K562 (cell line): ENCODE results near the gene CLHC1. TPM values are rescaled to one million over a fixed set of nuclear protein-coding genes. Genes with fewer than 3 reads are reported as not detected.

ENCODE experiments used
- ATAC-seq: fragments of 200-7000 bp; cut with Tn5 transposase; 3 replicates; pipeline ENCODE4 v1.9.1; 2020; ENCODE audit warnings: moderate library complexity
- BruUV-seq: library from RNA; stranded (reverse); fragments of 400-500 nt; replicated peaks from 2 replicates; lab custom pipeline; 2021; lab: Mats Ljungman, UMichigan
- CTCF ChIA-PET: fragments of 300-600 bp; formaldehyde crosslinking; extraction: SDS; loops from one replicate; lab custom pipeline; 2021; ENCODE audit warnings: low intra/inter-chr PET ratio; lab: Yijun Ruan, JAX
- POLR2A ChIA-PET: fragments of 300-600, 350-650 bp; sonication (Branson Sonifier 250); formaldehyde crosslinking; extraction: SDS; loops from one replicate; lab custom pipeline; 2021; ENCODE audit warnings: antibody characterized with exemption, inconsistent platforms; lab: Yijun Ruan, JAX
- DNase-seq, 4 experiments: peaks; one replicate each; pipeline versions ENCODE4 v3.0.0 to v3.0.0-alpha.2; 2011 to 2018; ENCODE audit warnings: low spot score in 3 of 4, mixed read lengths in 3 of 4; ENCODE audit errors: extremely low read depth in 1 of 4
- FAIRE-seq: peaks from 2 replicates; lab custom pipeline; 2011; peaks lifted over from hg19 to GRCh38; lab: Jason Lieb, UNC
- H2AFZ ChIP-seq: 2 replicates; pipeline ENCODE4 v1.6.0; 2011; ENCODE audit warnings: low read depth, low read length, control low read depth, inconsistent platforms
- H3K27ac ChIP-seq: fragments of 200-600 bp; 3 replicates; pipeline ENCODE4 v1.8.0; 2011; ENCODE audit warnings: low read depth, mild to moderate bottlenecking, control low read depth, inconsistent platforms, low read length, moderate library complexity, mixed read lengths; ENCODE audit errors: extremely low read depth
- H3K27me3 ChIP-seq, 2 experiments: fragments of 300-600 bp in 1 of 2; 2 replicates in 1 of 2; 3 replicates in 1 of 2; pipeline versions ENCODE4 v1.6.0 to v1.8.0; 2011; ENCODE audit warnings: inconsistent platforms in 2 of 2, low read length in 2 of 2, mild to moderate bottlenecking in 1 of 2, mixed read lengths in 1 of 2, moderate library complexity in 1 of 2; ENCODE audit not compliant: control insufficient read depth in 2 of 2, insufficient read depth in 2 of 2
- H3K36me3 ChIP-seq: fragments of 300-600 bp; 3 replicates; pipeline ENCODE4 v1.8.0; 2011; ENCODE audit warnings: mild to moderate bottlenecking, low read length, inconsistent platforms; ENCODE audit not compliant: control insufficient read depth, insufficient read depth
- H3K4me1 ChIP-seq, 2 experiments: fragments of 200-600 bp in 1 of 2; replicated peaks in 1 of 2; 2 replicates in 1 of 2; 3 replicates in 1 of 2; pipeline versions ENCODE4 v1.5.1 to v1.8.0; 2011; ENCODE audit warnings: inconsistent platforms in 2 of 2, low read length in 2 of 2, mild to moderate bottlenecking in 1 of 2, mixed read lengths in 1 of 2, moderate library complexity in 1 of 2; ENCODE audit not compliant: control insufficient read depth in 2 of 2, insufficient read depth in 2 of 2
- H3K4me2 ChIP-seq: 2 replicates; pipeline ENCODE4 v1.6.1; 2011; ENCODE audit warnings: low read length, control low read depth, inconsistent platforms, mixed read lengths; ENCODE audit not compliant: insufficient read depth
- H3K4me3 ChIP-seq: fragments of 200-600 bp; sonication (generic), shearing (Covaris generic); 2 replicates; pipeline ENCODE4 v1.5.1; 2016; ENCODE audit warnings: control low read depth, inconsistent platforms
- H3K79me2 ChIP-seq: fragments of 200-600 bp; 3 replicates; pipeline ENCODE4 v1.8.0; 2011; ENCODE audit warnings: low read length, inconsistent platforms; ENCODE audit not compliant: control insufficient read depth, insufficient read depth
- H3K9ac ChIP-seq, 2 experiments: 2 replicates each; pipeline versions ENCODE4 v1.6.0 to v1.6.1; 2011; ENCODE audit warnings: low read depth in 2 of 2, low read length in 2 of 2, control low read depth in 1 of 2, inconsistent platforms in 1 of 2, mild to moderate bottlenecking in 1 of 2, mixed read lengths in 1 of 2; ENCODE audit not compliant: insufficient read depth in 1 of 2
- H3K9me1 ChIP-seq: one replicate; pipeline ENCODE4 v1.6.0; 2011; ENCODE audit warnings: inconsistent platforms, mild to moderate bottlenecking, low read length, moderate library complexity; ENCODE audit not compliant: control insufficient read depth, insufficient read depth
- H3K9me3 ChIP-seq: replicated peaks from 2 replicates; pipeline ENCODE4 v1.5.1; 2011; ENCODE audit warnings: low read depth, low read length, inconsistent platforms; ENCODE audit not compliant: control insufficient read depth, insufficient read depth
- H4K20me1 ChIP-seq: replicated peaks from 2 replicates; pipeline ENCODE4 v1.6.1; 2011; ENCODE audit warnings: low read length, inconsistent platforms, mixed read lengths; ENCODE audit not compliant: control insufficient read depth, insufficient read depth
- BDP1 ChIP-seq: IDR thresholded peaks from 3 replicates; pipeline ENCODE4 v1.6.1; 2011; ENCODE audit not compliant: insufficient read length, insufficient read depth
- BMI1 ChIP-seq: fragments of 150-350 bp; IDR thresholded peaks from 2 replicates; pipeline ENCODE4 v1.6.1; 2014; ENCODE audit warnings: low read length
- CHD7 ChIP-seq: fragments of 200-600 bp; sonication (generic); IDR thresholded peaks from one replicate; pipeline ENCODE4 v1.6.1; 2012; ENCODE audit warnings: mild to moderate bottlenecking, low read depth, low read length, inconsistent platforms
- PHB2 ChIP-seq: fragments of 450-650 bp; IDR thresholded peaks from 2 replicates; pipeline ENCODE4 v1.6.1; 2017; ENCODE audit warnings: low read depth
- RAD21 ChIP-seq, 2 experiments: fragments of 250-450 bp in 1 of 2; fragments of 450-650 bp in 1 of 2; sonication (Bioruptor Pico) in 1 of 2; formaldehyde crosslinking in 1 of 2; IDR thresholded peaks in 1 of 2; conservative IDR thresholded peaks in 1 of 2; 2 replicates each; pipeline versions ENCODE4 v1.4.0 to v1.8.0; 2020 to 2022; ENCODE audit warnings: mild to moderate bottlenecking in 2 of 2, moderate library complexity in 1 of 2
- WGBS: fragments of 100-300 bp; shearing (Covaris generic); methylation state at CpG from one replicate; pipeline ENCODE4 v1.1.6; 2016; ENCODE audit warnings: low coverage, mixed read lengths; ENCODE audit not compliant: insufficient coverage; ENCODE audit errors: missing lambda C conversion rate; 5-methylcytosine and 5-hydroxymethylcytosine counted together
- in situ Hi-C: fragments of 300-500 bp; cut with MboI; formaldehyde crosslinking; loops from 4 replicates; pipeline ENCODE4 v1.15.0; 2018; ENCODE audit warnings: inconsistent platforms, mixed read lengths
- intact Hi-C: fragments of 100-400 bp; cut with micrococcal nuclease; formaldehyde crosslinking; loops from 2 replicates; pipeline ENCODE4 v1.14.2; 2022
- polyA plus RNA-seq, 8 experiments: library from polyadenylated mRNA; depleted of rRNA in 4 of 8; stranded (reverse) in 5 of 8; unstranded in 3 of 8; fragments of >200 nt; fragmentation: Nextera tagmentation in 2 of 8; fragmentation: Illumina TruSeq in 1 of 8; extraction: Ambion mirVana in 2 of 8; extraction: Trizol in 1 of 8; gene quantifications; 2 replicates each; pipeline versions ENCODE4 v1.2.1 to v1.2.3, GENCODE V29; 2011 to 2014; ENCODE audit warnings: inconsistent platforms in 1 of 8, missing spikeins in 1 of 8
- total RNA-seq, 7 experiments: library from RNA; depleted of rRNA in 6 of 7; stranded (reverse); fragments of >200 nt in 6 of 7; fragmentation: Illumina TruSeq in 2 of 7; extraction: Trizol in 2 of 7; gene quantifications; 2 replicates each; pipeline versions ENCODE4 v1.2.1 to v1.2.3, GENCODE V29; 2011 to 2021; ENCODE audit warnings: low replicate concordance in 1 of 7

The CLHC1 gene
- total and polyA plus RNA-seq, 9 of the 15 experiments (the other 6 are each of a cell fraction or from before 2014, with no cell fraction given), result 3.7 to 14.3 (median 8.6) TPM

DNA sequence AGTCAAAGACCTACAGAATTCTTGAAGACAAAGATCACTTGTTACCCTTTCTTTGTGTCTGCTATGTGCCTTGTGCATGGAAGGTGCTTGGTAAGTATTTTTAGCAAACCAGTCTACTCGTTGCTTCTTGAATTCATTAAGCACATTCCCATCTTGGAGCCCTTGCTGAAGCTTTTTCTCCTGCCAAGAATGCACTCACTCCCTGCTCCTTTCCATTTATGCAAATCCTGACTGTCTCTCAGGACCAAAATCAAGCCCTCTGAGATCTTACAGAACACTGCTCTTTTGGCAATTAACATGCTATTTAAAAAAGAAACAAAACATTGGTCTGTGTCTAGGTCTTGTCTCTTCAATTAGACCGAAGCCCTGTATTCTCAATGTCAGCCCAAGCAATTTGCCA, 75.8 kb downstream of the CLHC1 start:
- intact Hi-C loops, result no loop called here
- no peak overlapping the region for H3K4me2 ChIP-seq
- no peaks in the 10 kb centered on the region for H3K79me2 ChIP-seq
- no peak overlapping the region for H3K27ac ChIP-seq
- peaks cover 18 to 37% of the 10 kb centered on the region in 2 experiments for H3K4me1 ChIP-seq
- no peaks in the 10 kb centered on the region for H4K20me1 ChIP-seq
- no peaks in the 10 kb centered on the region for H3K27me3 ChIP-seq
- POLR2A ChIA-PET, result interaction anchor here (0.6 to 2.4 kb wide), 5 partner anchors 10 to 110 kb away, joined by 3 to 8 read pairs (median 3); no protein-coding TSS in a partner anchor
- WGBS, result 40% methylated on average over 2 of the region's 2 CpGs
- H3K9ac ChIP-seq, result no peak overlapping the region
- H2AFZ ChIP-seq, result peak overlapping the region; percentile 81
- CTCF ChIA-PET, result no interaction called here
- no peak for FAIRE-seq
- no peaks in the 10 kb centered on the region for H3K9me3 ChIP-seq
- DNase-seq, result no peak
- TF ChIP-seq PHB2 (no peak), BMI1 (no peak), CHD7 (no peak), BDP1 (no peak), RAD21 (CRISPR knock-in tag; conservative IDR thresholded peaks at IDR 0.05 in 1 of 2, IDR thresholded peaks at IDR 0.05 in 1 of 2) (0 out of 4 replicates have a peak, but pooled peaks of 1 of the 2 experiments have one; percentile 2)
- H3K9me1 ChIP-seq, result no peaks in the 10 kb centered on the region
- H3K36me3 ChIP-seq, result no peaks in the 10 kb centered on the region
- H3K4me3 ChIP-seq, result no peak overlapping the region
- in situ Hi-C loops, result no loop called here
- no TSS peak for BruUV-seq
- no peak for ATAC-seq
